ENCODE data around the gene ARHGAP29.

ARHGAP29 gene, protein sequence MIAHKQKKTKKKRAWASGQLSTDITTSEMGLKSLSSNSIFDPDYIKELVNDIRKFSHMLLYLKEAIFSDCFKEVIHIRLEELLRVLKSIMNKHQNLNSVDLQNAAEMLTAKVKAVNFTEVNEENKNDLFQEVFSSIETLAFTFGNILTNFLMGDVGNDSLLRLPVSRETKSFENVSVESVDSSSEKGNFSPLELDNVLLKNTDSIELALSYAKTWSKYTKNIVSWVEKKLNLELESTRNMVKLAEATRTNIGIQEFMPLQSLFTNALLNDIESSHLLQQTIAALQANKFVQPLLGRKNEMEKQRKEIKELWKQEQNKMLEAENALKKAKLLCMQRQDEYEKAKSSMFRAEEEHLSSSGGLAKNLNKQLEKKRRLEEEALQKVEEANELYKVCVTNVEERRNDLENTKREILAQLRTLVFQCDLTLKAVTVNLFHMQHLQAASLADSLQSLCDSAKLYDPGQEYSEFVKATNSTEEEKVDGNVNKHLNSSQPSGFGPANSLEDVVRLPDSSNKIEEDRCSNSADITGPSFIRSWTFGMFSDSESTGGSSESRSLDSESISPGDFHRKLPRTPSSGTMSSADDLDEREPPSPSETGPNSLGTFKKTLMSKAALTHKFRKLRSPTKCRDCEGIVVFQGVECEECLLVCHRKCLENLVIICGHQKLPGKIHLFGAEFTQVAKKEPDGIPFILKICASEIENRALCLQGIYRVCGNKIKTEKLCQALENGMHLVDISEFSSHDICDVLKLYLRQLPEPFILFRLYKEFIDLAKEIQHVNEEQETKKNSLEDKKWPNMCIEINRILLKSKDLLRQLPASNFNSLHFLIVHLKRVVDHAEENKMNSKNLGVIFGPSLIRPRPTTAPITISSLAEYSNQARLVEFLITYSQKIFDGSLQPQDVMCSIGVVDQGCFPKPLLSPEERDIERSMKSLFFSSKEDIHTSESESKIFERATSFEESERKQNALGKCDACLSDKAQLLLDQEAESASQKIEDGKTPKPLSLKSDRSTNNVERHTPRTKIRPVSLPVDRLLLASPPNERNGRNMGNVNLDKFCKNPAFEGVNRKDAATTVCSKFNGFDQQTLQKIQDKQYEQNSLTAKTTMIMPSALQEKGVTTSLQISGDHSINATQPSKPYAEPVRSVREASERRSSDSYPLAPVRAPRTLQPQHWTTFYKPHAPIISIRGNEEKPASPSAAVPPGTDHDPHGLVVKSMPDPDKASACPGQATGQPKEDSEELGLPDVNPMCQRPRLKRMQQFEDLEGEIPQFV

DNA sequence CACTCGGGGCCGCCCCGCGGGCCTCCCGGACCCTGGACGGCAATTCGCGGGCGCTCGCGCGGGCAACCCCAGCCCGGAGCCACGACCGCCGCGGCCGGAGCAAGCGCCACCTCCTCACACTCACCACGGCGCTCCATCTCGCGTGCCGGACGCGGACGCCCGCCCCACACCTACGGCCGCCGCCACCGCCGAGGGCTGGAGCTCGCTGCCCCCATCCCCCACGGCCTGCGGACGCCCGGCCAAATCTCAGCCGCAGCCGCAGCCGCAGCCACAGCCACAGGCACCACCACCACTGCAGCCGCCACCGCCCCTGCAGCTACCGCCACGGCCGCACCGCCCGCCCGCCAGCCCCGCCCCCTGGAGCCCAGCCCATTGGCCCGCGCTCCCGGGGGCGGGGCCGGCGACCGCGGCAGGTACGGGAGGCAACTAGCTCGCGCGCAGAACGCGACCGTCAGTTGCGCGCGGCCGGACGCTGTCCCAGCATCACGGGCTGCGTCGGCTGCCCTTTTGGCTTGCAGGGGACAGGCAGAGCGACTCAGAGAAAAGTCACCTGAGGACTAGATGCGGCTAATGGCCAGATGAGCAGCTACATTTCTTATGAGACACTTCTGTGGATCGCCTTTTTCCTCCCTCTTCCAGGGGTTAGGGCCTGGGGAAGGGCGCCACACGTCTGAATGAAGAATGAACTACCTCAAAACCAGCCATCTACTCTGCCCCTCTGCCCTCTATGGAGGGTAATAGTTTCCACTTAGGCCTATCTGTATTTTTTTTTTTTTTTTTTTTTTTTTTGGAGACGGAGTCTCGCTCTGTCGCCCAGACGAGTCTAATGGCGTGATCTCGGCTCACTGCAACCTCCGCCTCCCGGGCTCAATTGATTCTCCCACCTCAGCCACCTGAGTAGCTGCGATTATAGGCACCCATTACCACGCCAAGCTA, at the start of gene ARHGAP29:
Gene ARHGAP29, minus strand, starts transcription at position 294 of the 936 bp plus-strand sequence. CDS start 5,973 bp downstream, outside the sequence.
- DNase-seq, result peak; percentile 72

DNA sequence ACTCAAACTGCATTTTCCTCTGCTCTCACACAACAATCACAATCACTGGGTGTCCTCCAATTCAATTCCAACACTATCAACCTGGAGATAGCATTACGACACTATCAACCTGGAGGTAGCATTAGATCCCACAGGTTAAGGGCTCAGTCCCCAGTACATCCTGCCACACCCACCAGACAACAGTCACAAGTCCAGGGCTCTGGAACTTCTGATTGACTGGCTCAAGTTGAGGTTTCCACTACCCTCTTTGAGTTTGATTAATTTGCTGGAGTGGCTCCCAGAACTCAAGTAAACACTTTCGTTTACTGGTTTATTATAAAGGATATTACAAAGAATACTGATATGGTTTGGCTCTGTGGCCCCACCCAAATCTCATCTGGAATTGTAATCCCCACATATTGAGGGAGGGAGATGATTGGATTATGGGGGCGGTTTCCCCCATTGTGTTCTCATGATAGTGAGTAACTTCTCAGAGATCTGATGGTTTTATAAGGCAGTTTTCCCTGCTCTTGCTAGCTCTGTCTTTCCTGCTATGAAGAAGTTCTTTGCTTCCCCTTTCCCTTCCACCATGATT, 49.6 kb upstream of the ARHGAP29 start:
- DNase-seq, result no peak

DNA sequence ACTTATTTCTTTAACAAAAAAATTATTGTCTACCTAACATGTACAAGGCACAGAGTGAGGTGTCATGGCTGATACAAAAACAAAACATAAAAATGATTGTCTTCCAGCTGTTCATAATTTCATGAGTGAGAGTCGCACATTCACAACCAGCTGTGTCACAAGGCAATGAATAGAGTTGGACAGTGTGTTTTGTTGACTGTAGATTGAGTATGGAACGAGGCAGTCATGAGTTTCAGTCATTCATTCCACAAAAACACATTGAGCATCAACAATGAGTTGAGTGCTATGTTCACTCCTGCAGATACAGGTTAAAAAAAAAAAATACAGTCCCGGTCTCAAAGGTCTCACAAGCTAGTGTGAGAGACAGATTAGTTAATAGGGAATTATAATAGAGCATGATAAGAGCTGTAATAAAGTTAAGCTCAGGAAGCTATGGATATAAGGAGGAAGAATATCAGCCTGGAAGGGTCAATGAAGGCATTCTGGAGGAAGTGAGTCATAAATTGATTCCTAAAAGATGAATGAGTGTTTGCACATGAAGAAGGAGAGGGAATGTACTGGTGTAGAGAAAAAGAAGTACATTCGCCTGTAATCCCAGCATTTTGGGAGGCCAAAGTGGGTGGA, 47.8 kb upstream of the ARHGAP29 start:
- no peak for DNase-seq

DNA sequence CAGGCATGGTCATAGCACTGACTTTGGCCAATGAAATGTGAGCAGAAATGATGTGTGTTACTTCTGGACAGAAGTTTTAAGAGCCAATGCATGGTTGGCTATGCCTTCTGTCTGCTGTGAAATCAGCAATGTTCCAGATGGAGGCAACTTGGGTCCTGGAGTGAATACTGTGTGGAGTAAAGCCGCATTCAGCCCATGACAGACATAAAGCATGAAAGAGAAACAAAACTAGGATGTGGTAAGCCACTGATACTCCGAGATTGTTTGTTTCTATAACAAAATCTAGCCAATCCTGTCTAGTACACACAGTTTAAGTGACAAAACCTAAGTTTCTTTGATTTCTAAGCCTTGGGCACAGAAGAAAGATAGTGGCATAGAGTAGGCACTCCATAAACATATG, 47.1 kb upstream of the ARHGAP29 start:
- peak; percentile 1 for DNase-seq

DNA sequence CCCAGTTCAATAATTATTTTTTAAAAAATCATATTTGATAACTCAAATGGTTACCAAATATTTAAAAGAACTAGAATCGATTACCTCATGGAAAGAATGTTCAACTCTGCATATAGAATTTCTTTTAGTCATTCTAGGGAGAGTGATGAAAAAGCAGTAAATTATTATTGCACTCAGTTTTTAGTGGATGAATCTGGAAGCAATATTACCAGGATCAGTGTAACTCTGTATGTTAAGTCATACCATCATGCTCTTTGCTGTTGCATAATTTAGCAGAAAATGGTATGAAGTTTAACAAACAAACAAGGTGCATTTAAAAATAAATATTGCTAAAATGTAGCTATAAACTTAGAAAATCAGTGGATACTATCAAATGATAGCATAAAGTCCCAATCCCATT, 46.1 kb upstream of the ARHGAP29 start:
- DNase-seq, result no peak

DNA sequence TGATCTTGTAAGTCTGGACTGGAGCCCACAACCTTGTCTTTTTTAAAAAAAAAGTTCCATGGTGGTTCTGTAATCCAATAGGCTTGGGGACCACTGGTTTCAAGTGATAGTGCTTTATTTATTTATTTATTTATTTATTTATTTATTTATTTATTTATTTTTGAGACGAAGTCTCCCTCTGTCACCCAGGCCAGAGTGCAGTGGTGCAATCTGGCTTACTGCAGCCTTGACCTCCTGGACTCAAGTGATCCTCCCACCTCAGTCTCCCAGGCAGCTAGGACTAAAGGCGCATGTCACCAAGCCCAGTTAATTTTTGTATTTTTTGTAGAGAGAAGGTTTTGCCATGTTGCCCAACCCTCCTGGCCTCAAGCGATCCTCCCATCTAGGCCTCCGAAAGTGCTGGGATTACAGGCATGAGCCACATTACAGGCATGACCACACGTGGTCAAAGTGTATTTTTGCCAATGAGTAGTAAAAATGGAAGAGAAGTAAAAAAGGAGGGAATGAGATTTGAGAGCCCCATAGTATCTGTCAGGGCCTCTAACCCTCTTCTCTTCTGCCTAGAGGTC, 44.8 kb upstream of the ARHGAP29 start:
- DNase-seq, result no peak

DNA sequence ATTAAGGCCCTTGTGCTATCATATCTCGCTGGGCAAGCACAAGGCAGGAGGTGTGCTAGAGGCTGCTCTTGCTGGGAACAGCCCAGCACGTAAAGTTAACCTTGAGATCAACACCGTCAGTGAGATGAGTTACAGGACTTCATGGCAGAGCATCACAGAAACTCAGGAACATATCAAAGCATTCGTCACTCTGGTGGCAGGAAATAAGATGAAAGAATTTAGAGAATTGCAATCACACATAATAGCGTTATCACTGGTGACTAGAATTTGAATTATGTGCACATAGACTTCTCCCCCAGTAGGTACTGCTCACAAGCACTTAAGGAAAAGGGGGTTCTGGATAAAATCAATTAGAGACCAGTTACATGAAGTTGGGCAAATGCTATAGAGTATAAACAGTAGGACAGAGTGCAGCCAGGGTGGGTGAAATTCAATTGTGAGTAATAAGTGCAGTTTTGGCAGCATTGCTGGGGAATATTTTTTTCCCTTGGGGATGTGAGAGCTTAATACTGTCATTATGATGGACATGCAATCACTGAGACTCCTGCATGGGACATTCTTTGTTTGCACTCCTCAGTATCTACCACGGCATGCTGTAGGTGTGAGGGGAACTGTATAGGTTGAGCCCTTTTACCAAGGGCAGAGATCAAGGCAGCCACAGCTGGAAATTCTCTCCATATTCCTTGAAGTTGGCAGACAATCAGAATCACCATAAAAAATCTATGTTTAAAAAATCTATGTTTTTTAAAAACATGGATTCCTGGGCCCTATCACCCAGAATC, 44.2 kb upstream of the ARHGAP29 start:
- DNase-seq, result no peak

DNA sequence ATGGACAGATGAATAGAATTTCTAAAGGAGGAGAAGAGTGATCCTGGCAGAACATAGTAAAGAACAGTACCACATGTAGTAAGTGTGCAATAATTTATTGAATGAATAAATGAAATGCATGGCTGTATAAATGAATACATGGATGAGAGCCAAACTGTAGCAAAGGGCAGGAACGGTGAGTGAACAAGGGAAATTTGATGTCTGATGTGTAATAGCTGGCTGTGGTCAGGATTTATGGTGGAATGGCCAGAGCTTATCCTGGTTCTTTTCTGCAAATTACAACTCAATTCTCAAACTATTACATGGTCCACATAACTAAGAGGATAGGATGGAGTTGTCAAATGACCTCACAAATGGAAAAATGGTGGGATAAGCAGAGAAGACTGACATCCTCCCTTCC, 43.2 kb upstream of the ARHGAP29 start:
- no peak for DNase-seq

DNA sequence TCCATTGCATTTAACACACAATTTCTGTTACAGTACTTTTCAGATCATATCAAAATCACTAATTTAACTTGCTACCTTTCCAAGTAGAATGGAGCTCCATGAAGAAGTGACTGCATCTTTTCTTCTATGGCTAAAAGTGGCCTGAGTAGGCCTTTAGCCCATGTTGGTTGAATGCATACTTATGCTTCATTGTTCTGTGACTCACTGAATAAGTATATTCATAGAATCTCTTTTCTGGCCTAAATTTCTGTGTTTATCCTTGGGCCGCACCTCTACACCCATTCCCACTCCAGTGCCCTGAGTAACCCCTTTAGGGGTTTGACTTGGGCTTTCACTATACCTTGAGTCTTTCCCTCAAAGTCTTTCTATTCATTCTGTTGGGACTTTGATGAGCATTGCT, 42.1 kb upstream of the ARHGAP29 start:
- DNase-seq, result no peak

DNA sequence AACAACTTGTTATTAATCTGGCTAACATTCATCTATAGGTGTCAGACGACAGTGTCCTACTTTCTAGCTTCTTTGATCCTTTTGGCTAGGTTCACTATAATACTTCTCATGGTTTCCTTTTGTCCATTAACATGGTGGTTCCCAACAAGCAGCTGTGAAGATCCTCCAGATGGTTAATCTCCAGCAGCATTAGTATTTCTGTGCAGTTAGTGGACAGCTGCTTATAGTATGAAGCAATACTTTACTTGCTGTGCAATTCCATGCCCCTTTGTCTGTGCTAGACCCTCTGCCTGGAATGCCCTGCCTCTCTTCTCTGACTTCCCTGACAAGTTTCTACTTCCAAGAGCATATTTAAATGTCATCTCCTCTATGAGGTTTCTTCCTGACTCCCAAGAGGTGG, 41.7 kb upstream of the ARHGAP29 start:
- DNase-seq, result no peak

DNA sequence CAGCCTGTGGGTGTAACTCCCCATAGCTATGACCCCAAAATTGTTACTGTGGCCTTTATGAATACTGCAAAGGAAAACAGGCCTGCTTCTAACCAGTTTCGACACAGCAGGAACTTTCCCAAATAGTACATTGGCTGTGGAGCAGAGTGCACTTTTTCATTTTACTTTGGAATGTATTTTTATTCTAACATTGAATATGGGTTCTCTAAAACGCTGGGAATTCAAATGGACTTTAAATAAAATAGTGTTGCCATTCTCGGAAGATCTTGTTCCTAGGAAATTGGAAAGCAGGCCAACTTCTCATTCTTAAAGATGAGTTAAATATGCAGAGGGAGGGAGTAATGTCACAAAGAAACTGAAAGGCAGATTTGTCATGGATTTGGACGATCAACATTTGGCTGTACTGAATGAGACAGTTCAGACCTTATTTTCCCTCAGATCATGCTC, 39.6 kb upstream of the ARHGAP29 start:
- DNase-seq, result no peak

DNA sequence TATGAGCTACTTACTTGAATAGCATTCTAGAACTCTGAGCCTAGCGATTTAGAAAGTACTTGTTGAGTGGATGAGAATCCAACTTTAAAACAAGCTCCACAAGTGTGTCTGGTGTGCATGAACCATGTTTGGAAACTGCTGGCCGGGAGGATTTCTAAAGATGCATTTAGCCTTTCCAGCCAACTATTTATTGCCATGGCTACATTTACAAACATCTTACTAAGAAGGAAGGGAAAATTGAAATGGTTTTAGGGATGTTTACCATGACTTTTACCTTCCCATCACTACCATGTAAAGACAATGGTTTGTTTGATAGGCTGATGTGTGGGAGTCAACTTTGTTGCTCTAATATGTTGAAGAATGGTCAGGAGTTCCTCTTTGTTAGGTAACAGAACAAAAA, 37.7 kb upstream of the ARHGAP29 start:
- DNase-seq, result no peak

DNA sequence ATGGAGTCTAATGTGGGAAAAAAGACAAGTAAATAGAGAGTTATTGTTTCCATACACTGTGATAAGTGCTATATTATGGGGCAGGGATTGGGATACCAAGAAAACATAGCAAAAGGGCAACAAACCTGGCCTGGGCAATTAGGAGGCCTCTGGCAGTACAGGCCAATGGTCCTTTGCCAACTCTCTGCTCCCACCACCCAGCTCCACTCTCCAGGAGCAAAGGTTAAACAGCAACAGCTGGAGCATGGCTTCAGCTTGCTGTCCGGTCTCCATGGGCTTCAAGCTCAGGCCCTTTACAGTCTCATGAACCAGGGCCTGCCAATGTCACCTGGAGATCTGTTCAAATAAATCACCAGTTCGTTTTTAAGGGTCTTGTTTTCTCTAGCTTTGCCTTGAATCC, 37.2 kb upstream of the ARHGAP29 start:
- no peak for DNase-seq

DNA sequence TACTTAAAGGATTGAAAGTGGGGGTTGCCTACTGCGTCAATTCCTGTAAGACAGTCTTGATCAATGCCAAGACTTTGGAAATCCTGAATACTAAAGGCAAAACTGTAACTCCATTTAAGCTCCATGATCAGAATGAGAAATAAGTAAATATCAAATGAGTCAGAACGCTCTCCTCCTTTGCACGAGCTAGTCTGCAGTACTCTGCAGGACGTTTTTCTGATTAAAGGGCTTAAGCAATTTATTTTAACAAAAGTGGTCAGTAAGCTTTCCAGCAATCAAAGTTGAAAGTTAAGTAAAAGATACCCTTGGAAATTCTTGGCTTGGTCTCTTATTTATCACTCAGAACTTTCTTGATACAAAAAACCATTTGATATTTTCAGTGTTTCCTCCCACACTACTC, 35.7 kb upstream of the ARHGAP29 start:
- DNase-seq, result no peak

DNA sequence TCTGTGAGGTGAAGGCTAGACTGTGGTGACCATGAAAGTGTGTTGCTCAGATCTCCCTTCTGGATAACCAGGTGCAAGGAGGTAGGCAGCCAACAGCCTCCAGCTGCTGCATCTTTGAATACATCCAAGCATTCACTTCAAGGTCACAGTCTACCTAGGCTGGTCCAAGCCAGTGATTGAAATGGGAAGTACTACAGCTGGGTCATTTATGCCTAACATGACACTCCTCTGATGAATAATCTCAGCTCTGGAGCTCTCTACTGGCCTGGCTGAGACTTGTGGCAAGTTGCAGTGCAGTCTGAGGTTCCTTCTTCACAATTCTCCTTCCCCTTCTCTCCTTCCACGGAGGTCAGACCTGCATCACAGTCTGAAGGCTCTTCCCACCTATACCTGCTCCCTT, 35.0 kb upstream of the ARHGAP29 start:
- no peak for DNase-seq

DNA sequence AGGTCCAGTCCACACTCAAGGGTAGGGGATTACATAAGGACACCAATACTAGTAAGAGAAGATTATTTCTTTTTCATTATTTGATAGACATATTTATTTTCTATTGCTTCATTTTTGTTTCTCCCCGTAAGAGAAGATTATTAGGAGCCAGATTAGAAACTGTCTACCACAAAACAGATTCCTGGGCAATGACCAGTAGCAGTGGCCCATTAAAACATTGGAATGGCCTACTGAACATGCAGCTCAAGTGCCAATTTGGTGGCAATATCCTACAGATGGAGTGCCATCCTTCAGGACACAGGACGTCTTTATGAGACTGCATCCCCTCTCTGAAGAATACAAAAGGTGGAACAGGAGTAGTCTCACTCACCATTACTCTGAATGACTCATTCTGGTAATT, 34.0 kb upstream of the ARHGAP29 start:
- no peak for DNase-seq

DNA sequence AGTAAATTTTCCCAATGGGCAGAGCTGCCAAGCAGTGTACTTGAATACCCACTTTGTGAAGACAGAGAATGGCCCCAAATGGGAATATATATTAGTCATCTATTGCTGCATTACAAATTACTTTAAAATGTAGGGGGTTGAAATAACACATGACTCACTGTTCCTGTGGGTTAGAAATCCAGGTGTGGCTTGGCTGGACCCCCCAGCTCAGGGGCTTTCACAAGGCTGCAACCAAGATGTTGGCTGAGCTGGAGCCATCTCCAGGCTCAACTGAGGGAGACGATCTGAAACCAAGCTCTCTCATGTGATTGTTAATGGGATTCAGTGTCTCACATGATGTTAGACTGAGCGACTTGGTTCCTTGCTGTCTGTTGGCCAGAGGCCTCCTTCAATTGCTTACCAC, 33.4 kb upstream of the ARHGAP29 start:
- no peak for DNase-seq

DNA sequence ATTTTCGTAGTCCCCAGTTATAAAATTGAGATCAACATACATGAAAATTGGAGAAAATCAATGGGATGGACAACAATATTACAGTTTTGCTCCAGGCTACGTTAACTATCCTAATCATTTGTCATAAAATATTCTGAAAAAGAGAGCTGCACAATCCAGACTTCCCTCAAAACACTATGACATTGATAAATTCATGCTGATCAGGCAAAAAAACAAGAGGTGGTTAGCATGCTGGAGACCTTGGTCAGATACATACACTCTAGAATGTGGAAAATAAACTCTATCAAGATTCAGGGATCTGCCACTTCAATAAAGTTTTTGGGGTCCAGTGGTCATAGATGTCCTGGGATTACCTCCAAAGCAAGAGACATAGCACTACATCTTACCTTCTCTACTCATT, 32.5 kb upstream of the ARHGAP29 start:
- no peak for DNase-seq

DNA sequence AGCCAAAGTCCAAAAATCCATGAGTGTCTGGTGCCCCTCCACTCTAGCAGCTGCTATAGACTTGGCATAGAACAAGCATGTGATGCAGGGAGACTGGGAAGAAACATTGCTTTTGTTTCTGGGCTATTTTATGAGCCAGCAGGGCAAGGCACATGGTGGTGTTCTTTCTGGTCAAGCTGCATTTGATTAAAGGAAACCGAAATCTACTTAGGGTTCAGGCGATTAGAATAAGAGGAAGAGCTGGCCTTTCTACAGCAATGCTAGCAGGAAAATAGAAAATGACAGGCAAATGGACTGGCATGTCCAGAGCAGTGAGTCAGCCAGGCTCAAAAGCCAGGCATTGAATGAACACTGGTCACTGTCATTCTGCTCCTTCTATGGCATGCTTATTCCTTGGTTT, 28.5 kb upstream of the ARHGAP29 start:
- DNase-seq, result no peak

DNA sequence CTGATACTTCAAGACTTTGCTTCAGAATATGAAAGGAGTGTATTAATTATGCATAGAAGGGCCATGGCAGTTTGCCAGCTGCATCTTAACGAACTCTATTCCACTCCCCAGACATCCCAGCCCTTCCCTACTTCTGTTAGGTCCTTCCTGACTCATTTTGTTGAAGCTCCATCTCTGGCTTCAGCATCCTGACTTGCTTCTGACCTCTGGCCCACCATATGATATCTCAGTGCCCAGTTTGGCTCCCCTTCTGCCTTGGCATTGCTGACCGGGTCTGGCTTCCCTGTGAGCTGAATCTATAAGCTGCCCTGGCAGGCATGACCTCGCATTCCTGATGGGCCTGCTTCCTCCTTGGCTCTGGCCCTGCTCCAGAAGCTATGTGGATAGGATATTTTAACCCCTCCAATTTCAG, 27.6 kb upstream of the ARHGAP29 start:
- no peak for DNase-seq
